GM12891 (cell line): ENCODE data around the gene GMFB.

Experiments used
- DNase-seq: peaks from one replicate; pipeline ENCODE4 v3.0.0; 2011; ENCODE audit warnings: low spot score; ENCODE audit not compliant: insufficient read length
- FAIRE-seq: peaks from 2 replicates; lab custom pipeline; 2011; peaks lifted over from hg19 to GRCh38; lab: Jason Lieb, UNC
- PAX5 ChIP-seq: IDR thresholded peaks from 2 replicates; pipeline ENCODE4 v1.6.1; 2011; ENCODE audit warnings: low read length, moderate library complexity, mild to moderate bottlenecking; ENCODE audit not compliant: insufficient read depth, severe bottlenecking
- POLR2A ChIP-seq: IDR thresholded peaks from 2 replicates; pipeline ENCODE4 v1.6.1; 2011; ENCODE audit warnings: low read depth, low read length, control low read depth
- POLR2AphosphoS5 ChIP-seq: IDR thresholded peaks from 2 replicates; pipeline ENCODE4 v1.6.1; 2011; ENCODE audit warnings: low read depth, low read length, control low read depth
- POU2F2 ChIP-seq: IDR thresholded peaks from 2 replicates; pipeline ENCODE4 v1.6.1; 2011; ENCODE audit warnings: low read depth, mild to moderate bottlenecking, control low read depth, low read length, moderate library complexity
- SPI1 ChIP-seq: IDR thresholded peaks from 2 replicates; pipeline ENCODE4 v1.6.1; 2011; ENCODE audit warnings: low read depth, low read length, control low read depth
- TAF1 ChIP-seq: IDR thresholded peaks from 2 replicates; pipeline ENCODE4 v1.6.1; 2011; ENCODE audit warnings: low read depth, low read length, control low read depth

The GMFB gene

DNA sequence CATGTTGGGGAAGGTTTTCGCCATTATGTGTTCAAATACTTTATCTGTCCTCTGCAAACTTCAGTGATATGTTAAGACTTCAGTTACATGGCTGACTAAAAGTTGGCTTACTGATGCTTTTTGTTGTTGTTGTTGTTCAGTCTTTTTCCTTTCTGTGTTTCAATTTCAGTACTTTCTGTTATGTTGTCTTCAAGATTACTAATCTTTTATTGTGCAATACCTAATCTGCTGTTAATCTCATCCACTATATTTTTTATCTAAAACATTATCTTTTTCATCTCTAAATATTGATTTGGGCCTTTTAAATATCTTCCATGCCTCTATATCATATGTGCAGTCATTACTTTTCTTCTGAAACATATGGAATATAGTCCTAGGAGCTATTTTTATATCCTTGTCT, 27.9 kb upstream of the GMFB start:
- no peak for DNase-seq
- no peak for TF ChIP-seq TAF1
- no peak for TF ChIP-seq POU2F2
- TF ChIP-seq PAX5, result no peak
- TF ChIP-seq POLR2A, result no peak
- TF ChIP-seq SPI1, result no peak
- no peak for TF ChIP-seq POLR2AphosphoS5
- FAIRE-seq, result no peak

DNA sequence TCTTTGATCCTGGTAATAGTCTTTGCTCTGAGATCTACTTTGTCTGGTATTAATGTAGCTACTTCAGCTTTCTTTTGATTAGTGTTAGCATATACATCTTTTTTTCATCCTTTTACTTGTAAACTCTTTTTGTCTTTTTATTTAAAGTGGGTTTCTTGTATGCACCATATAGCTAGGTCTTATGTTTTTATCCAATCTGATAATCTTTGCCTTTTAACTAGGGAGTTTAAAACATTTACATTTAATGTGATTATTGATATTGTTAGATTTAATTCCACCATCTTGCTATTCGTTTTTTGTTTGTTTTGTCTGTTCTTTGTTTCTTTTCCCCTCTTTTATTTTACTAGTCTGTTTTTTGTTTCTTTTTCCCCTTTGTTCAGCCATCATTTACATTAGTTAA, 26.9 kb upstream of the GMFB start:
- FAIRE-seq (no peak), DNase-seq (no peak)
- no peak for TF ChIP-seq POLR2A

DNA sequence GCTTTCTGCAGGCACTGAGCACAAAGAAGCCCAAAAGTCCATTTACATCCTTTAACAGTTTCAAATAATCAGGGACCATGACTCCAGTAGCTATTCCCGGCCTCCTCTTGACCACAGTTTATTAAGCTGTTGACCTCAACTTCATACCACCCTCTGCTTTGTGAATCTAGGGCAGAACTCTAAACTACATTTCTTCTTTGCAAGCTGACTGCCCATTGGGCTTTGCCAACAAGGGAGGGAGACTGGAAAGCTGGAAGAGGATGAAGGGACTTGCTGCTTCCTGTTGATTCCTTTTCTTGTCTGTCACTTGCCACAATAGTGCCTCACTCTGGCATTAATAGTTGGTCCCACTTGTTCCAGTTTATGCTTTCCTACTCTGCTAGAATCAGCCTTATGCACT, 23.6 kb upstream of the GMFB start:
- FAIRE-seq (peak; percentile 67), DNase-seq (no peak)
- TF ChIP-seq POU2F2 (no peak), SPI1 (no peak), TAF1 (no peak)

DNA sequence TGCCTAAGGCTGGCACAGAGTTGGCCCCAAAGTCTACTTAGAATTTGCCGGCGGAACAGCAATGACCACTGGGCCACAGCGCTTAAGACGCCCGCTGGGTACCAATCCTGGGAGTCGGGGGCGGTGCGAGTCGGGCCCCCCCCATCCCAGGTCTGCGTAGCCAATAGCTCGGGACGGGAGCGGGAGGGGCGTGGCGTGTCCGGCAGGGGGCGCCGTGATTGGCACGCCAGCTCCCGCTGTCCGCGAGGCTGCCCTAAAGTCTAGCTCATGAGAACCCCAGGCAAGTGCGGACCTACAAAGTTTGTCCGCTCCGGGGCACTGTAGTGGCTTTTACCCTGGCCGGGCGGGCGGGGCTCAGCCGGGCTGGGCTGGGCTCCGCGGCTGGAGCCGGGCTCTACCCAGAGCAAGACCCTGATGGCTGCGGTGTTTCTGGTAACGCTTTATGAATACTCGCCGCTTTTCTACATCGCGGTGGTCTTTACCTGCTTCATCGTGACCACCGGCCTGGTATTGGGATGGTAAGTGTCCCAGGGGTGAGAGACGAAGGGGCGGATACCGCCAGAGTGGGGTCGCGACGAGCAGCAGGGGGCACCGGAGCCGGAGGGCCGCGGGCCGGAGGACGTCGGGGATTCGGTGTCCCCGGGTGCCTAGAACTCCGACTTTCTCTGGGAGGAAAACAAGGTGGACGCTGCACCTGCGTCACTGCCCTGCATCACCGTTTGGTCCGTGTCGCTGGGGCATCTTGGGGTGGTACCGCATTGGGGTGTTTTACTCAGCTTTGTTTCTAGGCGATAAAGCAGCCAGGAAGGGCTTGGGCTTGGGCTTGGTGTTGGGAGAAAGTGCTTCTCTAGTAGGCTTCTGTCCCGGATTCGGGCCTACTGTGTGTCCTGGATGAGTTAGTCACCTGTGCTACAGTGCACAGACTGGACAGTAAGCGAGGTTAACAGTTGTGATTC, 21.0 kb upstream of the GMFB start, which contains the start of gene CGRRF1:
CGRRF1 (plus strand) TSS at position 361 of the 956 bp plus-strand sequence; CDS start at position 415, 54 bp downstream.
- FAIRE-seq (peak; percentile 98), DNase-seq (peak; percentile 94)
- TF ChIP-seq POLR2AphosphoS5 (peak; percentile 72), POU2F2 (no peak), POLR2A (peak; percentile 56; the same call in 1 of the 2 replicates)

DNA sequence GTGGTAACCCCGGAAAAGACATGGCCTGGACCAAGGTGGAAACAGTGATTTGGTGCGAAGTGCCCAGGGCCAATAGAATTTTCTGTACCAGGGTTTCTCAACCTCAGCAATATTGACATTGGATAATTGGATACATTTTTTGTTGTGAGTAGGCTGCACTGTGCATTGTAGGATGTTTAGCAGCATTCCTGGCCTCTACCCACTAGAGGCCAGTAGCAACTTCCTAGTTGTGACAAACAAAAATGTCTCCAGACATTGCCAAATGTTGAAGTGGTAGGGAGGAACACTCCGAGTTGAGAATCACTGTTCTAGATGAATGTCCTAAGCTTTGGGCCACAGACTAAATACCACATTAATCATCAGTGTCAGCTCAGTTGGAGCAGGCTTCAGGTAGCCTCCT, 14.7 kb upstream of the GMFB start:
- TF ChIP-seq POU2F2 (no peak), TAF1 (no peak), POLR2AphosphoS5 (no peak), POLR2A (no peak), PAX5 (no peak), SPI1 (no peak)
- peak; percentile 84 for FAIRE-seq
- DNase-seq, result no peak

DNA sequence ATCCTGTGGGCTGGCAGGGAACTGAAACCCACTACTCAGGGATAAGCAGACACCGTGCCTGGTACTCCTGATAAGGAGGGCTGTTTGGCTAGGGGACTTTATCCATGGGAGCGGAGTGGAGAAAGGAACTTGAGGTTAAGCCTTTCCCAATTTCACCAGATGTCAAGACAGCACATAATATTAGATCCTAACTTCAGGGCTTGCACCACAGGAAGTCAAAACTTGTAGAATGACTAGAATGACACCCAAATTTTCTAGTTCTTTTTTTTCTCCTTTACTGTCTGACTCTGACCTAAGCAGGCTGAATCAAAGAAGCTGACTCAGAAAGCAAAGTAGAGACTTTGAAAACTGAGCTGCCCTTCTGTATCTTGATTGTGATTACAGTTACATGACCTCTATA, 13.8 kb upstream of the GMFB start:
- FAIRE-seq (no peak), DNase-seq (no peak)
- TF ChIP-seq SPI1, result peak; percentile 48
- no peak for TF ChIP-seq TAF1

DNA sequence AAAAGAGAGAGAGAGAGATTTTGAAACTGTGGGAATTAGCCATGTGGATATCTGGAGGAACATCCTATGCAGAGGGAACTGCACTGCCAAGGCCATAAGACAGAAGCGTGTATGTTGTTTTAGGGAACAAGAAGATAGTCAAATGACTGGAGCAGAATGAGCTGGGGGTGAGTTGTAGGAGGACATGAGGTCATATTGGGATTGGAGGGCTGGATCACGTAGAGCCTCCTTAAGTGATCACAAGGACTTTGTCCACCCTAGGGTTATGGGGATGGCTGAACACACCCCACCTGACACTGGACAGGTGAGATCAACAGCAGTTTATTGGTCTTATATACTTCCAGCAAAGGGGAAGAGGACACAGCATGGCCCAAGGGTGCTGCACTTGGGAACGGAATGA, 12.7 kb upstream of the GMFB start:
- FAIRE-seq (no peak), DNase-seq (no peak)
- TF ChIP-seq POLR2A, result no peak
- no peak for TF ChIP-seq POLR2AphosphoS5
- no peak for TF ChIP-seq SPI1
- TF ChIP-seq TAF1, result no peak
- no peak for TF ChIP-seq POU2F2
- no peak for TF ChIP-seq PAX5

DNA sequence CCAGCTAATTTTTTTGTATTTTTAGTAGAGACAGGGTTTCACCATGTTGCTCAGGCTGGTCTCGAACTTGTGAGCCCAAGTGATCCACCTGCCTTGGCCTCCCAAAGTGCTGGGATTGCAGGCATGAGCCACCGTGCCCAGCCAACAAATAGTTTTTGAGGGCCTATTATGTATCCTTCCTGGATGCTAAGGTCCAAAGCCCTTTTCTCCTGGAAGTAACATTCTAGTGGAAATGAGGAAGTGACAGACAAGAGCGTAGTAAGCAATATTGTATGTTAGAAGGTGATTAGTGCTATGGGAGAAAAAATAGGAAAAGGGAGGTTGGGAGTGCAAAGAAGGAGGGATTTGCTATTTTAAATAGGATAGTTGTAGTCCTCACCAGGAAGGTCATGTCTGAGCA, 12.0 kb upstream of the GMFB start:
- no peak for FAIRE-seq
- TF ChIP-seq SPI1, result peak; percentile 51
- no peak for TF ChIP-seq POLR2AphosphoS5
- no peak for DNase-seq

DNA sequence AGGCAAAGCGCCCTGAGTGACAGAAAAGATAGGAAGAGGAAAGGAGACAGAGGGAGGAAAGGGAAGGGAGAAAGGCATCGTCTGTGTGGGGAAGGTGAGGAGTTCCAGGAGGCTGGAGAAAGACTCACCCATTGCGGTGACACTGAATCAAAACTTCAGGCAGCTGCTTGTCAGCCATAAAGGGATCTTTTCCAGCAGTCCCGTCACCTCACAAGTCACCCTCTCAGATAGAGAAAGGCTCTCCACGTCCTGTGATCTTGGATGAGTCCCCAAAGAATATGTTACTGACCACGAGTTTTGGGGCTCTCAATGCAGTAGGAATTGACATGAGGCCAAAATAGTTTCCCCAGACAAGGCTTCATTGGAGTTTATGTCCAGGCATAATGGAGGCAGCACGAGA, 9.8 kb upstream of the GMFB start:
- FAIRE-seq, result no peak
- DNase-seq, result no peak
- no peak for TF ChIP-seq PAX5
- no peak for TF ChIP-seq POLR2AphosphoS5
- TF ChIP-seq POU2F2, result no peak
- no peak for TF ChIP-seq POLR2A
- no peak for TF ChIP-seq TAF1
- no peak for TF ChIP-seq SPI1

DNA sequence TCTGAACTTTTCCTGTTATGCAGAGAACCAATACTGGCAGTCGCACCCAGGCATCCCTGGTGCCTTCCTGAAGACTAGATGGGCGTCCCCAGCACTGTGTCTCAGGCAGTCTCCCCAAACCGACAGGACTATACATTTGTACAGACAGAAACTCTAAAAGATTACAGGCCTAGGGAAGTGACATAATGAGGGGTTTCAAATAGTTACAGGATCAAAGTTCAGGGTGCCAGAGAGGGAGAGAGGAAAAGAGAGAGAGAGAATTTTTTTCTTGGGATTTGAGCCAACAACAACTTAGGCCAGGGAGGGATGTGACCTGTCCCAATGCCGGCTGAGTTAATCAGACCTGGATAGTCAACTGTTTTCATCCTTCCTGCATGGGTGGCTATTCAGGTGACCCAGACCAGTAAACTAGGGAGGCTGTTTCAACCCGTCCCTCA, 9.3 kb upstream of the GMFB start:
- no peak for DNase-seq
- no peak for TF ChIP-seq SPI1
- TF ChIP-seq POLR2AphosphoS5, result no peak
- no peak for TF ChIP-seq POLR2A
- TF ChIP-seq TAF1, result no peak
- TF ChIP-seq PAX5, result no peak
- TF ChIP-seq POU2F2, result no peak
- FAIRE-seq, result no peak
